Neural progenitor cell (in vitro differentiated cells): ENCODE measurements around the gene SLC25A45. TPM values are rescaled to one million over a fixed set of nuclear protein-coding genes. Genes with fewer than 3 reads are reported as not detected.

ENCODE experiments used
- DNase-seq: peaks from one replicate; pipeline ENCODE4 v3.0.0-alpha.2; 2016; ENCODE audit warnings: low spot score
- H2AFZ ChIP-seq: fragments of 200-600 bp; sonication (generic); replicated peaks from 2 replicates; pipeline ENCODE4 v1.6.1; 2016; ENCODE audit warnings: antibody characterized with exemption
- H3F3A ChIP-seq: fragments of 200-600 bp; sonication (generic); 2 replicates; pipeline ENCODE4 v1.6.1; 2016; ENCODE audit warnings: antibody characterized with exemption, low read depth
- H3K27ac ChIP-seq: fragments of 200-600 bp; sonication (generic); 2 replicates; pipeline ENCODE4 v1.5.1; 2016; ENCODE audit warnings: mild to moderate bottlenecking
- H3K27me3 ChIP-seq: fragments of 200-600 bp; sonication (generic); 2 replicates; pipeline ENCODE4 v1.6.1; 2016; ENCODE audit warnings: mild to moderate bottlenecking, moderate library complexity
- H3K36me3 ChIP-seq: fragments of 200-600 bp; sonication (generic); 2 replicates; pipeline ENCODE4 v1.5.1; 2016
- H3K4me1 ChIP-seq: fragments of 200-600 bp; sonication (generic); 2 replicates; pipeline ENCODE4 v1.6.1; 2016; ENCODE audit warnings: mixed run types
- H3K4me2 ChIP-seq: fragments of 200-600 bp; sonication (generic); 2 replicates; pipeline ENCODE4 v1.6.1; 2016
- H3K4me3 ChIP-seq: fragments of 200-600 bp; sonication (generic); 2 replicates; pipeline ENCODE4 v1.5.1; 2016
- H3K79me2 ChIP-seq: fragments of 200-600 bp; sonication (generic); 2 replicates; pipeline ENCODE4 v1.6.1; 2016; ENCODE audit warnings: low read depth
- H3K9ac ChIP-seq: fragments of 200-600 bp; sonication (generic); 2 replicates; pipeline ENCODE4 v1.6.1; 2016
- H3K9me3 ChIP-seq: fragments of 200-600 bp; sonication (generic); 2 replicates; pipeline ENCODE4 v1.5.1; 2016; ENCODE audit warnings: low read depth
- H4K20me1 ChIP-seq: fragments of 200-600 bp; sonication (generic); 2 replicates; pipeline ENCODE4 v1.6.1; 2016; ENCODE audit warnings: low read depth
- H3K27ac Mint-ChIP-seq: 3 replicates; pipeline ENCODE4 v1.8.0; 2021; ENCODE audit warnings: mixed read lengths
- H3K27me3 Mint-ChIP-seq: 2 replicates; pipeline ENCODE4 v1.8.0; 2022; ENCODE audit warnings: low read depth, mild to moderate bottlenecking, inconsistent platforms, moderate library complexity, mixed read lengths; ENCODE audit not compliant: insufficient read depth
- H3K36me3 Mint-ChIP-seq: 3 replicates; pipeline ENCODE4 v1.8.0; 2021; ENCODE audit warnings: mixed read lengths
- H3K4me1 Mint-ChIP-seq: 3 replicates; pipeline ENCODE4 v1.8.0; 2021; ENCODE audit warnings: mixed read lengths
- H3K4me3 Mint-ChIP-seq: 3 replicates; pipeline ENCODE4 v1.8.0; 2021; ENCODE audit warnings: mild to moderate bottlenecking, moderate library complexity, mixed read lengths
- H3K9me3 Mint-ChIP-seq: 3 replicates; pipeline ENCODE4 v1.8.0; 2020; ENCODE audit warnings: mixed read lengths
- EZH2 ChIP-seq: fragments of 200-600 bp; sonication (generic); IDR thresholded peaks from 2 replicates; pipeline ENCODE4 v1.6.1; 2017; ENCODE audit warnings: antibody characterized with exemption, mild to moderate bottlenecking, moderate library complexity
- EZH2phosphoT487 ChIP-seq: fragments of 200-600 bp; sonication (generic); IDR thresholded peaks from 2 replicates; pipeline ENCODE4 v1.6.1; 2017; ENCODE audit warnings: antibody characterized with exemption
- total RNA-seq: library from RNA; depleted of rRNA; stranded (reverse); fragments of >200 nt; gene quantifications from 2 replicates; pipeline ENCODE4 v1.2.3, GENCODE V29; 2015; ENCODE audit warnings: low replicate concordance
- TF ChIP-seq, protein P1 (sequence below): fragments of 200-600 bp; sonication (generic); IDR thresholded peaks from 2 replicates; pipeline ENCODE4 v1.5.1; 2017; ENCODE audit warnings: antibody characterized with exemption, mild to moderate bottlenecking

Gene SLC25A45
- total RNA-seq, 1 donor from 2014 or later = 0.47 TPM

DNA sequence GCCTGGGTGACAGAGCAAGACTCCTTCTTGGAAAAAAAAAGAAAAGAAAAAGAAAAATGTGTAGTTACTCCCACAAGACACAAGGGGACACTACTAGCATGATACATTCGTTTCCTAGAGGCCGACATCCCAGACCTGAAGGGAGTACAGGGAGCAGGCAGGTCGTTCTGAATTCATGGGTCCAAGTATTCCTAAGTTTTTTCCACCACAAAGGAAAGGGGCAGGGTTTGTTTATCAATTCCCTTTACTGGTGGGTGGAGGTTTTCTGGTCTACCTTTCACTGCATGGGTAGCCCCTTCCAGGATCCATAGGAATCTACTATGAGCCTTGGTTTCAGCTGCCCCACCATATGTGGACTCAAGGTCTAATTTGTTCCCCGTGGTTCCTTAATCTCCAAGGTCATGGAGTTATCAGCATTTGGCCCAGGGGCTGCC is 16.1 kb downstream of the SLC25A45 start:
- H3K27ac Mint-ChIP-seq = no peak overlapping the region
- H3K27me3 ChIP-seq = no peaks in the 10 kb centered on the region
- no peaks in the 10 kb centered on the region for H3K36me3 ChIP-seq
- no peaks in the 10 kb centered on the region for H3K9me3 Mint-ChIP-seq
- peaks cover 10% of the 10 kb centered on the region for H3K27me3 Mint-ChIP-seq
- H3K4me1 ChIP-seq = no peaks in the 10 kb centered on the region
- no peaks in the 10 kb centered on the region for H4K20me1 ChIP-seq
- H3K9ac ChIP-seq = no peak overlapping the region
- no peak overlapping the region for H3K4me2 ChIP-seq
- no peaks in the 10 kb centered on the region for H3K9me3 ChIP-seq
- peak overlapping the region; percentile 39 for H2AFZ ChIP-seq
- peaks cover 4% of the 10 kb centered on the region for H3K79me2 ChIP-seq
- TF ChIP-seq, protein P1, sequence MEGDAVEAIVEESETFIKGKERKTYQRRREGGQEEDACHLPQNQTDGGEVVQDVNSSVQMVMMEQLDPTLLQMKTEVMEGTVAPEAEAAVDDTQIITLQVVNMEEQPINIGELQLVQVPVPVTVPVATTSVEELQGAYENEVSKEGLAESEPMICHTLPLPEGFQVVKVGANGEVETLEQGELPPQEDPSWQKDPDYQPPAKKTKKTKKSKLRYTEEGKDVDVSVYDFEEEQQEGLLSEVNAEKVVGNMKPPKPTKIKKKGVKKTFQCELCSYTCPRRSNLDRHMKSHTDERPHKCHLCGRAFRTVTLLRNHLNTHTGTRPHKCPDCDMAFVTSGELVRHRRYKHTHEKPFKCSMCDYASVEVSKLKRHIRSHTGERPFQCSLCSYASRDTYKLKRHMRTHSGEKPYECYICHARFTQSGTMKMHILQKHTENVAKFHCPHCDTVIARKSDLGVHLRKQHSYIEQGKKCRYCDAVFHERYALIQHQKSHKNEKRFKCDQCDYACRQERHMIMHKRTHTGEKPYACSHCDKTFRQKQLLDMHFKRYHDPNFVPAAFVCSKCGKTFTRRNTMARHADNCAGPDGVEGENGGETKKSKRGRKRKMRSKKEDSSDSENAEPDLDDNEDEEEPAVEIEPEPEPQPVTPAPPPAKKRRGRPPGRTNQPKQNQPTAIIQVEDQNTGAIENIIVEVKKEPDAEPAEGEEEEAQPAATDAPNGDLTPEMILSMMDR = peak; percentile 78
- TF ChIP-seq EZH2 = no peak
- no peaks in the 10 kb centered on the region for H3K36me3 Mint-ChIP-seq
- no peaks in the 10 kb centered on the region for H3F3A ChIP-seq
- H3K4me1 Mint-ChIP-seq = peaks cover 22% of the 10 kb centered on the region
- H3K4me3 ChIP-seq = no peak overlapping the region
- H3K27ac ChIP-seq = no peak overlapping the region
- peak; percentile 85 for DNase-seq
- H3K4me3 Mint-ChIP-seq = no peak overlapping the region

DNA sequence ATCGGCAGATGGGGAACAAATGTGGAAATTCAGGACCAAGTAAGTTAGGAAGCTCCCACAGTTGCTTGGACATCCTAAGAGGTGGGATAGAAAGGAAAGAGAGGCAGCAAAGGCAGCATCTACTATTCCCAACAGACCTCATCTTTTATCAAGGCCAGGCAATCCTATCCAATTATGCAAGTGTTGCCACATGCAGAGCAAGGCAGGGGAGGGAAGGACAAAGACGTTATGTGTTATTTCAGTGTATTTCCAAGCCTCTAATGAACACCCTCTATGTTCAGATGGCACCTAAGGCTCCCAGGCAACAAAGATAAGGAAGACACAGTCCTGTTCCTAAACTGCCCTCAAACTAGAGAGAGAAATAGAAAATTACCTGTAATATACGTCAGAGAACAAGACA is 18.7 kb downstream of the SLC25A45 start:
- no peaks in the 10 kb centered on the region for H4K20me1 ChIP-seq
- Mint-ChIP-seq H3K27me3 (peaks cover 7% of the 10 kb centered on the region), H3K36me3 (no peaks in the 10 kb centered on the region), H3K9me3 (no peaks in the 10 kb centered on the region), H3K27ac (peak overlapping the region; percentile 1), H3K4me1 (peaks cover 14% of the 10 kb centered on the region), H3K4me3 (no peak overlapping the region)
- H3K27ac ChIP-seq = no peak overlapping the region
- no peaks in the 10 kb centered on the region for H3K36me3 ChIP-seq
- H3K27me3 ChIP-seq = no peaks in the 10 kb centered on the region
- H3K9me3 ChIP-seq = no peaks in the 10 kb centered on the region
- H2AFZ ChIP-seq = no peak overlapping the region
- no peak overlapping the region for H3K4me2 ChIP-seq
- H3K79me2 ChIP-seq = peaks cover 4% of the 10 kb centered on the region
- no peaks in the 10 kb centered on the region for H3F3A ChIP-seq
- no peak overlapping the region for H3K4me3 ChIP-seq
- no peak for TF ChIP-seq EZH2
- TF ChIP-seq, protein P1 = no peak
- TF ChIP-seq EZH2phosphoT487 = no peak
- H3K9ac ChIP-seq = no peak overlapping the region
- DNase-seq = no peak
- H3K4me1 ChIP-seq = peaks cover 10% of the 10 kb centered on the region

DNA sequence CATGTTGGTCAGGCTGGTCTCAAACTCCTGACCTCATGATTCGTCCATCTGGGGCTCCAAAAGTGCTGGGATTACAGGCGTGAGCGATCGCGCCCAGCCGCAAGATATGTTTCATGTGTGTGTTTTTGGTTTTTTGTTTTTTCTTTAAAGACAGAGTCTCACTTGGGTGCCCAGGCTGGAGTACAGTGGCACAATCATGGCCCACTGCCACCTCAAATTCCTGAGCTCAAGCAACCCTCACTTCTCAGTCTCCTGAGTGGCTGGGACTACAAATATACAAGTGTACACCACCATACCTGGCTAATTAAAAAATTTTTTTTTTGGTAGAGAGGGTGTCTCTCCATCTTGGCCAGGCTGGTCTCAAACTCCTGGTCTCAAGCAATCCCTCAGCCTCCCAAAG is 19.5 kb downstream of the SLC25A45 start:
- no peak overlapping the region for H3K9ac ChIP-seq
- H3K4me1 Mint-ChIP-seq = peaks cover 13% of the 10 kb centered on the region
- H3K27me3 Mint-ChIP-seq = peaks cover 8% of the 10 kb centered on the region
- no peaks in the 10 kb centered on the region for H3K9me3 Mint-ChIP-seq
- H3K4me1 ChIP-seq = peaks cover 10% of the 10 kb centered on the region
- no peak overlapping the region for H3K27ac ChIP-seq
- H2AFZ ChIP-seq = no peak overlapping the region
- no peak for DNase-seq
- no peaks in the 10 kb centered on the region for H3K27me3 ChIP-seq
- H3K79me2 ChIP-seq = peaks cover 4% of the 10 kb centered on the region
- H3F3A ChIP-seq = no peaks in the 10 kb centered on the region
- TF ChIP-seq EZH2 = no peak
- TF ChIP-seq, protein P1 = no peak
- TF ChIP-seq EZH2phosphoT487 = no peak
- H3K4me2 ChIP-seq = no peak overlapping the region
- no peaks in the 10 kb centered on the region for H3K36me3 ChIP-seq
- H3K4me3 ChIP-seq = no peak overlapping the region
- H3K9me3 ChIP-seq = no peaks in the 10 kb centered on the region
- no peak overlapping the region for H3K4me3 Mint-ChIP-seq
- H3K27ac Mint-ChIP-seq = no peak overlapping the region
- no peaks in the 10 kb centered on the region for H3K36me3 Mint-ChIP-seq
- no peaks in the 10 kb centered on the region for H4K20me1 ChIP-seq
